Activated naive CD8-positive, alpha-beta T cell treated with anti-CD3 and anti-CD28 coated beads, Interleukin-2, amount 50 U/mL, for 24 hours (primary cell): ENCODE measurements around the gene KRTAP19-7.

Experiments used
- ATAC-seq: fragments of 150-1000 bp; cut with Tn5 transposase; one replicate; pipeline ENCODE4 v1.10.0; 2021
- DNase-seq: peaks from one replicate; pipeline ENCODE4 v3.0.0; 2021
- H3K27ac Mint-ChIP-seq: one replicate; pipeline ENCODE4 v1.8.0; 2021; ENCODE audit warnings: mild to moderate bottlenecking, mixed read lengths
- H3K27me3 Mint-ChIP-seq: one replicate; pipeline ENCODE4 v1.8.0; 2021; ENCODE audit warnings: mixed read lengths
- H3K36me3 Mint-ChIP-seq: one replicate; pipeline ENCODE4 v1.8.0; 2021; ENCODE audit warnings: low read depth, mixed read lengths
- H3K4me1 Mint-ChIP-seq: one replicate; pipeline ENCODE4 v1.8.0; 2021; ENCODE audit warnings: mixed read lengths
- H3K4me3 Mint-ChIP-seq: one replicate; pipeline ENCODE4 v1.8.0; 2021; ENCODE audit warnings: mild to moderate bottlenecking, moderate library complexity, mixed read lengths
- H3K9me3 Mint-ChIP-seq: one replicate; pipeline ENCODE4 v1.8.0; 2021; ENCODE audit warnings: mixed read lengths

Gene KRTAP19-7, protein sequence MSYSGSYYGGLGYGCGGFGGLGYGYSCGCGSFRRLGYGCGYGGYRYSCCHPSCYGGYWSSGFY

DNA sequence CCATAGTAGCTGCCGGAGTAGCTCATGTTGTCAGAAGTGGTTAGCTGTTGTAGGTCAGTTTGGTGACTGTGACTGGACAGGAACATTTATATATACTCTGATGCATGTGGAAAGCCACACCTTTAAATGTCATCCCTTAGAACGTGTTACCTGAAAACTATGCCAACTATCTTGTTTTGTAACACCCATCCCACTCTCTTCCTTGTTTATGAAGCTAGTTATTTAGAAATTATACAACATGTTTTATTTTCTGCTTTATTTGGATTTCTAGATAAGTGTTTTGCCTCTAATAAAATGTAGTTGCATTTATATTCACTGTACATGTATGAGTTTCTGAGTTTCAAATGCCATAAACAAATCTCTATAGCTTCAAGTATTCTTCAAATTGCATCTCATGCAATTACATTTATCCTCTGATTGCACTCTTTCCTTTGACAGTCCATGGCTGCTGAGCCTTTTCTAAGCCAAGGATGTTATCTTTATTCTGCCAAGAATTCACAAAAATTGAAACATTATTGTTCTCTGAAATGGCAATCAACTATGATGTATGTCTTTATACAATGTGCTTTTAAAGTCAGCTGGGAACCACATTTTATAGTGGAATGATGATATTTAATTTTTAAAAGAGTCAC, at the start of gene KRTAP19-7:
KRTAP19-7 (minus strand) TSS at position 51 of the 632 bp plus-strand sequence; CDS start at position 26, 25 bp downstream.
- H3K36me3 Mint-ChIP-seq, result no peaks in the 10 kb centered on the region
- H3K4me1 Mint-ChIP-seq, result no peaks in the 10 kb centered on the region
- H3K9me3 Mint-ChIP-seq, result peaks cover 6% of the 10 kb centered on the region
- DNase-seq (no peak), ATAC-seq (no peak)
- H3K4me3 Mint-ChIP-seq, result no peak within 1 kb of the TSS
- peaks cover 5% of the 10 kb centered on the region for H3K27me3 Mint-ChIP-seq
- H3K27ac Mint-ChIP-seq, result no peak within 1 kb of the TSS

DNA sequence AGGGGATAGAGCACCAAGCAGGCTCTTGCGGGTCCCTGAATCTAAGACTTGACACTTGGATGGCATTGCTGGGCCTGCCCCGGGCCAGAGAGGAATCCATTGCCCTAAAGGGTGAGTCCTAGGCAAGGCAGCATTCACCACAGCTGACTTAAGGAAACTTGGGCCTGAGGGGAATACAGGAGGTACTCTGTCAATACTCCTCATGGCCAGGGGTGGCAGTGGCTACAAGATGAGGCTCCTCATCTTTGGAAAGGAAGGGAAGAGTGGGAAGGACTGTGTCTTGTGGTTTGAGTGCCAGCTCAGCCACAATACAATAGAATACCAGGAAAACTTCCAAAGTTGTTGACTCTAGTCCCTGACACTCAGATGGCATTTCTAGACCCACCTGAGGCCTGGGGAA, 44.9 kb upstream of the KRTAP19-7 start:
- Mint-ChIP-seq H3K9me3 (peaks cover 20% of the 10 kb centered on the region), H3K27ac (no peak overlapping the region), H3K4me1 (no peaks in the 10 kb centered on the region), H3K36me3 (no peaks in the 10 kb centered on the region), H3K27me3 (no peaks in the 10 kb centered on the region), H3K4me3 (no peak overlapping the region)
- DNase-seq, result no peak
- peak; percentile 20 for ATAC-seq

DNA sequence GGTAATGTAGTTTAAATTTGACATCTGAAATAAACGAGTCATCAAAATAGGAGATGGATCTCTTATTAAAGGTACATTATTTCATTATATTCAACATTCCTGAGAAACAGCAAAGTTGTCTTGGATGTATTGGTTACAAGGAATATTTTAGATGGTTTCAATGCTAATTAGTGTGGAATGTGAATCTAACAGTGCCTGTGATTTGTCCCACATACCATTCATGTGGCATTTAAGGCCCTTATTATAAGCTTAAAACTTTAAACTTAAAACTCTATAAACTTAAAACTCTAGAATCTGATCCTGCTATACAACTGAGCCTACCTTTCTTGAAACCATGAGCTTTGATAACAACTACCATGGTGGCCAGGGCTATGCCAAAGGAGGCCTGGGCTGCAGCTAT, 39.7 kb upstream of the KRTAP19-7 start, which contains the start of gene KRTAP22-1:
KRTAP22-1 (plus strand) TSS at position 301 of the 400 bp plus-strand sequence.
- Mint-ChIP-seq H3K27me3 (no peaks in the 10 kb centered on the region), H3K4me3 (no peak within 1 kb of the TSS), H3K4me1 (no peaks in the 10 kb centered on the region), H3K36me3 (no peaks in the 10 kb centered on the region), H3K27ac (no peak within 1 kb of the TSS), H3K9me3 (peaks cover 11% of the 10 kb centered on the region)
- DNase-seq (no peak), ATAC-seq (no peak)

DNA sequence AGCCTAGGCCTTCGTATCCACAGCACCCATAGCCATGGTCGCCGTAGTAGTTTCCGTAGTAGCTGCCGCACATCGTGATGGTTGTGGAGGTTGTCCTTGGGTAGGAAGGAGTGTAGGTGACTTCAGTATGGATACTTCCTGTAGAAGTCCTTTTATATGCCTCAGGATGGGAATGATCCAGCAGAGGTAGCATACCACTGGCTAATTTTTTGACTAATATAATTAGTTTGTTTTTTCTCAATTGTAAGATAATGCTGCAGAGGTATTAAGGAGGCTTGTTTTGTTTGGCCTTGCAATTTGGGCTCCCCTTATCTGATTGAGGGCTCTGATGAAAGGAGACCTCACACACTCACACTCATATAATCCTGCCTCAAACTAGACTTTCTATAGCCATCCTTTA, 37.7 kb upstream of the KRTAP19-7 start, which contains the start of gene KRTAP6-2:
KRTAP6-2 (minus strand) TSS at position 101 of the 400 bp plus-strand sequence; CDS start at position 73, 28 bp downstream.
- no peaks in the 10 kb centered on the region for H3K36me3 Mint-ChIP-seq
- H3K4me1 Mint-ChIP-seq, result no peaks in the 10 kb centered on the region
- no peak within 1 kb of the TSS for H3K27ac Mint-ChIP-seq
- ATAC-seq (no peak), DNase-seq (no peak)
- no peaks in the 10 kb centered on the region for H3K27me3 Mint-ChIP-seq
- no peak within 1 kb of the TSS for H3K4me3 Mint-ChIP-seq
- peaks cover 11% of the 10 kb centered on the region for H3K9me3 Mint-ChIP-seq

DNA sequence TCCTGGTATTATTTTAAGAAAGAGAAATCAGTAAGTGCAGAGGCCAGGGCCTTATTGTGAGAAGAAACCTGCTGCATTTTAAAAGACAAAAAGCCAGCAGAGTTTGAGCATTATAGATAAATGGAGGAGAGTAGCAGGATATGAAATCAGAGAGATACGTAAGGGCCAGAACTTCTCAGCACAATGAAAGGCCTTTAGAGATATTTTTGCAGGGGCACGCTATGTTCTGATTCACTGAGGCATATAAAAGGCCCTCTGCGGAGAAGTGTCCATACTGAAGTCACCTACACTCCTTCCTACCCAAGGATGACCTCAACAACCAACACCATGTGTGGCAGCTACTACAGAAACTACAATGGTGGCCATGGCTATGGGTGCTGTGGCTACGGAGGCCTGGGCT, 31.0 kb upstream of the KRTAP19-7 start, which contains the start of gene KRTAP6-3:
KRTAP6-3 (plus strand) TSS at position 301 of the 400 bp plus-strand sequence; CDS start at position 307, 6 bp downstream.
- Mint-ChIP-seq H3K9me3 (no peaks in the 10 kb centered on the region), H3K4me3 (no peak within 1 kb of the TSS), H3K36me3 (no peaks in the 10 kb centered on the region), H3K27me3 (no peaks in the 10 kb centered on the region), H3K27ac (no peak within 1 kb of the TSS), H3K4me1 (no peaks in the 10 kb centered on the region)
- DNase-seq (no peak), ATAC-seq (no peak)

DNA sequence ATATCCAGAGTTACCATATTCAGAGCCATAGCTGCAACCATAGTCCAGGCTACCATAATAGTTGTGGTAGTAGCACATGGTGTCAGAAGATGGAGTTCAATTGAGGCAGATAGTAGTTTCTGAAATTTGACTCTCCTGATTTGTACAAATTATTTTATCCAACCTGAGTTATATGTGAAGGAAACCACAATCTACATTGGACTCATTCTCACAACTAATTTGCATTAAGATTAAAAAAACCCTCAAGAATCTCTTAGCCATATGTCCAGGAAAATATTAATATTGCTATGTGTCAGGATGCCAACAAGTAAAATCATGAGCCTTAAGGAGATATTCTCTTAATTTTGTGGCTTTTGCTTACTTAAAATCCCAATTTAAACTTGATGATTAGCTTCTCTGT, 29.2 kb upstream of the KRTAP19-7 start, which contains the start of gene KRTAP22-2:
KRTAP22-2 (minus strand) TSS at position 101 of the 400 bp plus-strand sequence.
- no peaks in the 10 kb centered on the region for H3K4me1 Mint-ChIP-seq
- DNase-seq, result no peak
- no peaks in the 10 kb centered on the region for H3K36me3 Mint-ChIP-seq
- no peak within 1 kb of the TSS for H3K27ac Mint-ChIP-seq
- H3K27me3 Mint-ChIP-seq, result no peaks in the 10 kb centered on the region
- no peak for ATAC-seq
- no peak within 1 kb of the TSS for H3K4me3 Mint-ChIP-seq
- H3K9me3 Mint-ChIP-seq, result no peaks in the 10 kb centered on the region

DNA sequence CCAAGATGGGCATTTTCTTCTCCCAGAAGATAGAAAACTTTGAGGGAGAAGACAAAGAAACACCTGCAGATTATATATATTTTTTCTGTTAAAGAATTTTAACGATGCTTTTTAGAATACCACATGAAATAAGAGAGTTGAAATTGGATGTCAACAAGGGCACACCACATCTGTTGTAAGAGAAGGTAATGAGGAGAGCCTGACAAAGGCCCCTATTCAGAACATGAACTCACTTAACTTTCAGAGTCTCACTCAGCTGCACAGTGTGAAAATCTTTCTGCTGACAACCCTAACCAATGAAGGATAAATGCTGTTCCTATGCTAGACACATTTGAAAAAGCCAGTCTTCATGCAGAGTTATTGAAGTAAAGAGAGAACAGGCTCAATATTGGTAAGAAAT, 21.8 kb upstream of the KRTAP19-7 start:
- Mint-ChIP-seq H3K4me3 (no peak overlapping the region), H3K36me3 (no peaks in the 10 kb centered on the region), H3K4me1 (no peaks in the 10 kb centered on the region), H3K27me3 (no peaks in the 10 kb centered on the region), H3K27ac (no peak overlapping the region), H3K9me3 (no peaks in the 10 kb centered on the region)
- DNase-seq, result no peak
- ATAC-seq, result no peak

DNA sequence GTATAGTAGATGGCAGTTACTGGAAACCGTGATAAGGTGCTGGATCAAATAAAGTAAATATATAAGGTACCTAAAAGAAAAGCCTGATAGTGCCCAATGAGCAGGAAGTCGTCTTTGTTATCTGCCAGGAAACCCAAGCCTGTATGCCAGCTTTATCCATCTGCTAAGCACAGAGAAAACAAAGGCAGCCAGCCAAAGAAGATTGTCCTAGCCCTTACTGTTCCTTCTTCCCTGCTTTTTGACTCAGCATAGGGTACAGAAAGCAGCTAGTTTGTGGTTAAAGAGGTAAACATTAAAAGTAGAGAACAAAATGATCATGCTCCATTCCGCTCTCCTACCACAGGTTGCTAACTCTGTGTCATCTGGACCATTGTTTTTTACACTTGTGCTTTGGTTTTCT, 19.0 kb upstream of the KRTAP19-7 start:
- no peaks in the 10 kb centered on the region for H3K9me3 Mint-ChIP-seq
- ATAC-seq (no peak), DNase-seq (no peak)
- H3K36me3 Mint-ChIP-seq, result no peaks in the 10 kb centered on the region
- H3K27ac Mint-ChIP-seq, result no peak overlapping the region
- no peak overlapping the region for H3K4me3 Mint-ChIP-seq
- no peaks in the 10 kb centered on the region for H3K4me1 Mint-ChIP-seq
- no peaks in the 10 kb centered on the region for H3K27me3 Mint-ChIP-seq

DNA sequence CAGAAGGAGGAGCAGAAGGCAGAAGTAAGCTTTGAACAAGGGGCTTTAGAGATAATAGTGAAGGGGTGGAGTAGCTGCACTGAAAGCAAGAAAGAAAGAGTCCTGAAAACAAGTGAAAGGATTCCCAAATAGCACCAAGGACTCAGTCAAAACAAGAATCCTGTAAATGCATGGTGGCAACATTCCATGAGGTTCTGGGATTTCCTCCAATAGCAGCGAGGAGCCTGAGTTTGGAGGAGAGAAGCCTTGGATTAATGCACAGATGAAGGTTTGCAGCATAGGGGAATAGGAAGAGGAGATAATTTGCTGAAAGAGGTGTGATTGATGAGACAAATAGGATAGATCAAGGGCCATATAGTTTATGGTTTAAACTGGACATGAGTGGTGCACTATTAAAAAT, 18.2 kb upstream of the KRTAP19-7 start:
- no peak overlapping the region for H3K4me3 Mint-ChIP-seq
- no peak overlapping the region for H3K27ac Mint-ChIP-seq
- ATAC-seq (no peak), DNase-seq (no peak)
- no peaks in the 10 kb centered on the region for H3K36me3 Mint-ChIP-seq
- H3K27me3 Mint-ChIP-seq, result no peaks in the 10 kb centered on the region
- H3K4me1 Mint-ChIP-seq, result no peaks in the 10 kb centered on the region
- H3K9me3 Mint-ChIP-seq, result no peaks in the 10 kb centered on the region

DNA sequence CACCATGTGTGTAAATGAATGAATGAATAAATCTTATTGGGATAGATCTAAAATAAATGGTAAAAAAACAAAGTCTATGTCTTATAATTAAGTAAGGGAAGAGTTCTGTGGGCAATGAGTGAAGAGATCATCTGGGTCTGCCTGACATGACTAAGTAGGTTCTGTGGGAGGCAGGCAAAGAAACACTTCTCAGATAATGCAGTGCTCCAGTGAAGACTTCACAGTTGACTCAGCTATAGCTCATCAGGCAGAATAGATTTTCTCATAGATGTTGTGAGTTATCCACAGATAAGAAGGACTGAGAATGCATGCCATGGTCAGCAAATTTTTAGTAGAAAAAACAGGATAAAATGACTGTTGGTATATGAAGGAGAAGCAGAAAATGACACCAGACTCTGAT, 16.7 kb upstream of the KRTAP19-7 start:
- no peak for ATAC-seq
- Mint-ChIP-seq H3K9me3 (no peaks in the 10 kb centered on the region), H3K4me1 (no peaks in the 10 kb centered on the region), H3K27ac (no peak overlapping the region), H3K27me3 (no peaks in the 10 kb centered on the region), H3K36me3 (no peaks in the 10 kb centered on the region), H3K4me3 (no peak overlapping the region)
- DNase-seq, result no peak

DNA sequence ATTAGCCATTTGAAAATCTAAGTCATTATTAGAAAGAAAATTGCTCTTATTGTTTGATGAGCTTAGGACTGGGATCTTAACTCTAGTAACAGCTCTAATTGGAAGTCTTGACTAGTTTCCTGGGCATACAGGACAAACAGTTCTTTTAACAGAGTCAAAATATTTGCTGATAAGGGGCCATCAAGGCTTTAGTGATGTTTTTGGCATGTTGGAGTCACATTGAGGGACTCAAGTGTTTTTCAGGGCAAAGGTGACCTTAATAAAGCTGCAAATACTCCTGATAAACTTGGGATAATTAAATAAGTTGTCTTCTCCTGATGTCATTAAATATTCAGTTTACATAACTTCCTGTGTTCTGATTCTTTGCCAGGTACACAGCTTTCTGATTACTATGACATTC, 6.5 kb upstream of the KRTAP19-7 start:
- Mint-ChIP-seq H3K4me1 (no peaks in the 10 kb centered on the region), H3K9me3 (peaks cover 6% of the 10 kb centered on the region)
- no peak for ATAC-seq

DNA sequence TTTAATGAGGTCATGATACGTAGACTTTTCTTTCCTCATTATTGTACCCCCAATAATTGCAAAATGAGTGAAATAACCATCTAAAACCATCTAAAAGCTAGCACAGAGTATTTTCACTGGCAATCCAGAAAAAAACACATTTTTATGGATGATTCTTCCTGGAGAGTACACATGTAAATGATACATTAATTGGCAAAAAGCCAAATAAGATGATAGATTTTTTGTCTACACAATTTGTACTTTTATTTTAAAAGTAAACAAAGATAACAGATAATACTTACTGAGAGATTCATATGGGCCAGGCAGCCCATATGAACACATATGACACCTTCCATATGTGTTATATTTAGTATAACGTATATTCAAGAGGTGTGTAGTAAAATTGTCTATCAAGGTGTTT, 2.5 kb upstream of the KRTAP19-7 start:
- Mint-ChIP-seq H3K4me1 (no peaks in the 10 kb centered on the region), H3K36me3 (no peaks in the 10 kb centered on the region), H3K9me3 (peaks cover 6% of the 10 kb centered on the region), H3K4me3 (no peak overlapping the region), H3K27ac (no peak overlapping the region), H3K27me3 (peaks cover 5% of the 10 kb centered on the region)
- ATAC-seq, result no peak
- DNase-seq, result no peak

More for the DNA sequence above, 6.5 kb upstream of the KRTAP19-7 start:
- no peak overlapping the region for H3K4me3 Mint-ChIP-seq
- no peak for DNase-seq
- H3K36me3 Mint-ChIP-seq, result no peaks in the 10 kb centered on the region
- no peak overlapping the region for H3K27ac Mint-ChIP-seq
- no peaks in the 10 kb centered on the region for H3K27me3 Mint-ChIP-seq

DNA sequence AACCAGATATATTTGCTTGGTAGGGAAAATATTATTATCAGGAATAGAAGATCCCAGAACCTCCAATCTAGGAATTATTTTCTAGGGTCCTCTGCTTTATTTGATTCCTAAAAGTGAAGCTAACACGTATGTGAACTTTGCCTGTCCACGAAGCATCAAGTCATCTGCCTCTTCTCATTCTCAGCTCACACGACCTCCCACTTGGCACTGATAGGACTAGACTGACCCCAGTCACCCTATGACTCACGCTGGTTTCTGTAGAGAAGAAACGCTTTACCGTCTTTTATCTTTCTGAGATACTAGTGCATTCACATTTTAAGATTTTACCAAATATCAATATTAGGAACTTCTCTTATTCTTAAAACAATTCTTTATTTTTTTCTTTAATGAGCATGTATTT, 2.0 kb upstream of the KRTAP19-7 start:
- H3K9me3 Mint-ChIP-seq, result peaks cover 6% of the 10 kb centered on the region
- ATAC-seq, result no peak

DNA sequence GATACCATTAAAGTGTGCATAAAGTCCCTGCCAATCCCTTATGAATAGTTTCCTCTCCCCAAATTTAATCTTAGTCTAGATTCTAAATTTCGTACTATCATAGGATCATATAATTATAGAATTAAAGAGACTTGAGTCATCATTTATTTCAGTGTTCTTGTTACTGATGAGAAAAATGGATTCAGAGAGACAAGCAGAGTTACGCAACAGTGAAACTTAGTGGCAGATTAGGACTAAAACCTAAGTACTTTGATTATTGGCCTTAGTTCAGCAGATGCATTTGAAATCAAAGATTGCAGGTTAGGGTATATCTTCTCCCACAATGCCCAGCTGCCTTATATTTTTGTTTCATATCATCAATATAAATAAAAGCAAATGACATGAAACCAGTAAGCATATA, 843 bp upstream of the KRTAP19-7 start:
- Mint-ChIP-seq H3K36me3 (no peaks in the 10 kb centered on the region), H3K4me3 (no peak overlapping the region), H3K4me1 (no peaks in the 10 kb centered on the region), H3K27me3 (peaks cover 5% of the 10 kb centered on the region), H3K9me3 (peaks cover 6% of the 10 kb centered on the region), H3K27ac (no peak overlapping the region)
- no peak for DNase-seq
- no peak for ATAC-seq

More for the DNA sequence above, 2.0 kb upstream of the KRTAP19-7 start:
- DNase-seq, result no peak
- Mint-ChIP-seq H3K36me3 (no peaks in the 10 kb centered on the region), H3K27ac (no peak overlapping the region), H3K4me3 (no peak overlapping the region), H3K27me3 (peaks cover 5% of the 10 kb centered on the region), H3K4me1 (no peaks in the 10 kb centered on the region)

DNA sequence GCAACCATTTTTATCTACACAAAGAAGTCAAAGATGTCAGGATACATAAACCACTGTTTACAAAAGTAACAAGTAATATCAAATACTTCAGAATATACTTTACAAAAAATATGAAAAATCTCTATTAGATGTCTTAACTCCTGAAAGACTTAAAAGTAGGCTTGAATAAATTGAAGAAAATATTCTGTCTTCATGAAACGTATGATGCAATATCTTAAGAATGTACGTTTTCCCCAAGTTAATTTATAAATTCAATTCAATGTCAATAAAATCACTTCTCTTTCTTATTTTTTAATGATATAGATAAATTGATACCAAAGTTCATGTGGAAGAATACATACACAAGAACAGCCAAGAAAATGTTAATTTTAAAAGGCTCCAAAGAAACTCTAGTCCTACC, 6.0 kb downstream of the KRTAP19-7 start:
- H3K36me3 Mint-ChIP-seq, result no peaks in the 10 kb centered on the region
- ATAC-seq (no peak), DNase-seq (no peak)
- H3K27ac Mint-ChIP-seq, result no peak overlapping the region
- peaks cover 2% of the 10 kb centered on the region for H3K27me3 Mint-ChIP-seq
- H3K4me1 Mint-ChIP-seq, result no peaks in the 10 kb centered on the region
- peaks cover 11% of the 10 kb centered on the region for H3K9me3 Mint-ChIP-seq
- no peak overlapping the region for H3K4me3 Mint-ChIP-seq
